ENCODE measurements around the gene PLAAT4. TPM values are rescaled to one million over a fixed set of nuclear protein-coding genes. Genes with fewer than 3 reads are reported as not detected.

The PLAAT4 gene
- total and polyA plus RNA-seq, 10 of the 15 experiments (the other 5 are each of a cell fraction or from before 2014, with no cell fraction given) = 6.0 to 34.3 (median 12.4) TPM

GRCh38 chr11:63589000-63589399 lies 52.4 kb downstream of the PLAAT4 start (continued):
- no peak for TF ChIP-seq CUX1 (IDR thresholded peaks at IDR 0.05; ENCODE audit: insufficient replicate concordance, low read depth, low read length)
- TF ChIP-seq SUPT20H (IDR thresholded peaks at IDR 0.05; ENCODE audit: borderline replicate concordance, control insufficient read depth, low read depth, low read length) = no peak
- TF ChIP-seq NRF1 (conservative IDR thresholded peaks at IDR 0.05; ENCODE audit: low read depth, low read length) = no peak
- no peak for TF ChIP-seq ZBTB11 (CRISPR knock-in tag; IDR thresholded peaks at IDR 0.05)
- TF ChIP-seq HDGF (IDR thresholded peaks at IDR 0.05) = no peak
- no peak for TF ChIP-seq FOXK2 (IDR thresholded peaks at IDR 0.05)
